AG20443 (cell line): ENCODE measurements around the gene ZNF700.
"Not testable (repeated sequence)": the region's sequence is repeated elsewhere in the genome, so short reads cannot be mapped to it uniquely, and the experiment has no call there.

Experiments
- DNase-seq: peaks from one replicate; pipeline ENCODE4 v3.0.0; 2012; ENCODE audit warnings: low spot score, mixed read lengths

Gene ZNF700

GRCh38 chr19:11989112-11989456 lies 64.2 kb downstream of the ZNF700 start:
- no peak for DNase-seq

GRCh38 chr19:11991921-11992320 lies 67.0 kb downstream of the ZNF700 start:
- DNase-seq = not testable (repeated sequence)

- peak; percentile 12 for DNase-seq
These were observed 70.3 kb downstream of the ZNF700 start for GRCh38 chr19:11995174-11995573.
